GM23338 (cell line): Measurements from ENCODE around the gene ARL13B. TPM values are rescaled to one million over a fixed set of nuclear protein-coding genes. Genes with fewer than 3 reads are reported as not detected.
"Not testable (repeated sequence)": the region's sequence is repeated elsewhere in the genome, so short reads cannot be mapped to it uniquely, and the experiment has no call there.

Experiments used
- ATAC-seq: fragments of 200-7000 bp; cut with Tn5 transposase; 3 replicates; pipeline ENCODE4 v1.9.1; 2020
- DNase-seq: peaks from one replicate; pipeline ENCODE4 v3.0.0-alpha.2; 2015; ENCODE audit warnings: low spot score
- H2AFZ ChIP-seq: fragments of 200-600 bp; sonication (generic); 2 replicates; pipeline ENCODE4 v1.8.0; 2016; ENCODE audit warnings: antibody characterized with exemption, mild to moderate bottlenecking, moderate library complexity
- H3F3A ChIP-seq: fragments of 200-600 bp; sonication (generic); replicated peaks from 2 replicates; pipeline ENCODE4 v1.8.0; 2017; ENCODE audit warnings: antibody characterized with exemption, mixed run types, low read depth
- H3K27ac ChIP-seq: fragments of 200-600 bp; sonication (generic); 2 replicates; pipeline ENCODE4 v1.6.1; 2016; ENCODE audit warnings: low read depth
- H3K27me3 ChIP-seq: fragments of 200-600 bp; sonication (generic); 2 replicates; pipeline ENCODE4 v1.8.0; 2016; ENCODE audit warnings: mild to moderate bottlenecking, mixed run types, moderate library complexity; ENCODE audit not compliant: insufficient read depth
- H3K36me3 ChIP-seq: fragments of 200-600 bp; sonication (generic); 2 replicates; pipeline ENCODE4 v1.8.0; 2016; ENCODE audit warnings: mild to moderate bottlenecking; ENCODE audit not compliant: insufficient read depth
- H3K4me1 ChIP-seq: fragments of 200-600 bp; sonication (generic); 2 replicates; pipeline ENCODE4 v1.8.0; 2016; ENCODE audit warnings: mild to moderate bottlenecking, moderate library complexity; ENCODE audit not compliant: insufficient read depth
- H3K4me2 ChIP-seq: fragments of 200-600 bp; sonication (generic); 2 replicates; pipeline ENCODE4 v1.7.1; 2017; ENCODE audit warnings: mixed run types
- H3K4me3 ChIP-seq: fragments of 200-600 bp; sonication (generic); 2 replicates; pipeline ENCODE4 v1.6.1; 2016; ENCODE audit warnings: mixed run types
- H3K79me2 ChIP-seq: fragments of 200-600 bp; sonication (generic); replicated peaks from 2 replicates; pipeline ENCODE4 v1.8.0; 2017; ENCODE audit warnings: mild to moderate bottlenecking; ENCODE audit not compliant: insufficient read depth
- H3K9me2 ChIP-seq: fragments of 200-600 bp; sonication (generic); 2 replicates; pipeline ENCODE4 v1.8.0; 2017; ENCODE audit not compliant: insufficient read depth
- H4K20me1 ChIP-seq: fragments of 200-600 bp; sonication (generic); replicated peaks from 2 replicates; pipeline ENCODE4 v1.8.0; 2017; ENCODE audit warnings: mild to moderate bottlenecking; ENCODE audit not compliant: insufficient read depth
- H3K27ac Mint-ChIP-seq: 2 replicates; pipeline ENCODE4 v1.8.0; 2020; ENCODE audit warnings: inconsistent platforms, mild to moderate bottlenecking, moderate library complexity, mixed read lengths
- H3K27me3 Mint-ChIP-seq: 3 replicates; pipeline ENCODE4 v1.8.0; 2022; ENCODE audit warnings: low read depth, mild to moderate bottlenecking, moderate library complexity, mixed read lengths, inconsistent platforms; ENCODE audit not compliant: insufficient read depth, poor library complexity
- H3K36me3 Mint-ChIP-seq: 3 replicates; pipeline ENCODE4 v1.8.0; 2021; ENCODE audit warnings: low read depth, mild to moderate bottlenecking, inconsistent platforms, moderate library complexity, mixed read lengths
- H3K4me1 Mint-ChIP-seq: 3 replicates; pipeline ENCODE4 v1.8.0; 2020; ENCODE audit warnings: mild to moderate bottlenecking, inconsistent platforms, mixed read lengths
- H3K4me3 Mint-ChIP-seq: 3 replicates; pipeline ENCODE4 v1.8.0; 2021; ENCODE audit warnings: moderate library complexity, mild to moderate bottlenecking, inconsistent platforms, mixed read lengths
- H3K9me3 Mint-ChIP-seq: 3 replicates; pipeline ENCODE4 v1.8.0; 2020; ENCODE audit warnings: moderate library complexity, mild to moderate bottlenecking, inconsistent platforms, mixed read lengths
- CREB1 ChIP-seq: fragments of 250-450 bp; sonication (Bioruptor Pico); IDR thresholded peaks from 2 replicates; pipeline ENCODE4 v1.5.0; 2020; ENCODE audit warnings: low read depth, mild to moderate bottlenecking, moderate library complexity
- JUNB ChIP-seq: IDR thresholded peaks from one replicate; pipeline ENCODE4 v1.6.1; 2016; ENCODE audit warnings: antibody characterized with exemption; ENCODE audit not compliant: unreplicated experiment
- NANOG ChIP-seq: IDR thresholded peaks from 2 replicates; pipeline ENCODE4 v1.6.1; 2016; ENCODE audit warnings: antibody characterized with exemption, borderline replicate concordance
- STAT1 ChIP-seq: IDR thresholded peaks from one replicate; pipeline ENCODE4 v1.6.1; 2016; ENCODE audit warnings: antibody characterized with exemption; ENCODE audit not compliant: unreplicated experiment
- ZNF331 ChIP-seq: fragments of 250-450 bp; sonication (Bioruptor Pico); IDR thresholded peaks from 2 replicates; pipeline ENCODE4 v1.5.0; 2020; ENCODE audit warnings: low read depth, mild to moderate bottlenecking, moderate library complexity
- polyA plus RNA-seq: library from polyadenylated mRNA; unstranded; fragments of >200 nt; fragmentation: Nextera tagmentation; extraction: Ambion mirVana; gene quantifications from 2 replicates; pipeline ENCODE4 v1.2.1, GENCODE V29; 2016
- total RNA-seq: library from RNA; depleted of rRNA; stranded (reverse); fragments of >200 nt; shearing (Covaris generic); gene quantifications from 2 replicates; pipeline ENCODE4 v1.2.3, GENCODE V29; 2014
- TF ChIP-seq, protein P1 (sequence below): IDR thresholded peaks from one replicate; pipeline ENCODE4 v1.6.1; 2018; ENCODE audit warnings: antibody characterized with exemption; ENCODE audit not compliant: unreplicated experiment
- TF ChIP-seq, protein P2 (sequence below), 2 experiments: fragments of 200-600 bp in 1 of 2; sonication (generic) in 1 of 2; conservative IDR thresholded peaks; 2 replicates each; pipeline versions ENCODE4 v1.5.1 to v1.6.1; 2016 to 2017; ENCODE audit warnings: antibody characterized with exemption in 2 of 2, low read depth in 2 of 2, mild to moderate bottlenecking in 2 of 2, moderate library complexity in 1 of 2

ARL13B gene
- total and polyA plus RNA-seq, 2 experiments from 2014 or later = 7.9 to 17.1 TPM

DNA sequence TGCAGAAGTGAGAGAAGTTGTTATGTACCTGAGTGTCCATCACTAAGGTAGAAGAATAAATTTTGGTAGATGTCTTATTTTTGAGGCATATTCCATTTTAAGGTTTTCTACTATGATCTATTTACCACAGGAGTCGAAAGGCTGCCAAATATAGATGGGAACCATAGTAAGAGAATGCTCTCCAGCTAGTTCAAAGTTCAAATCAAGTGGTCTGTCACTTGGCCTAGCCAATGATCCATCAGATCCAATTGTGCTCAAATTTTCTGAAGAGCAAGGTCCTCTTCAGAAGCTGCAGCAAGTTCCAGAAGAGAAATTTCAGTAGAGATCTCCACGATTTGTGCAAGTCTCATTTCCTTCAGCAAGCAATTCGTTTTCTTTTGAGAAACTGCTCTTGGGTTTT is 17.2 kb upstream of the ARL13B start (continued):
- TF ChIP-seq, protein P1, sequence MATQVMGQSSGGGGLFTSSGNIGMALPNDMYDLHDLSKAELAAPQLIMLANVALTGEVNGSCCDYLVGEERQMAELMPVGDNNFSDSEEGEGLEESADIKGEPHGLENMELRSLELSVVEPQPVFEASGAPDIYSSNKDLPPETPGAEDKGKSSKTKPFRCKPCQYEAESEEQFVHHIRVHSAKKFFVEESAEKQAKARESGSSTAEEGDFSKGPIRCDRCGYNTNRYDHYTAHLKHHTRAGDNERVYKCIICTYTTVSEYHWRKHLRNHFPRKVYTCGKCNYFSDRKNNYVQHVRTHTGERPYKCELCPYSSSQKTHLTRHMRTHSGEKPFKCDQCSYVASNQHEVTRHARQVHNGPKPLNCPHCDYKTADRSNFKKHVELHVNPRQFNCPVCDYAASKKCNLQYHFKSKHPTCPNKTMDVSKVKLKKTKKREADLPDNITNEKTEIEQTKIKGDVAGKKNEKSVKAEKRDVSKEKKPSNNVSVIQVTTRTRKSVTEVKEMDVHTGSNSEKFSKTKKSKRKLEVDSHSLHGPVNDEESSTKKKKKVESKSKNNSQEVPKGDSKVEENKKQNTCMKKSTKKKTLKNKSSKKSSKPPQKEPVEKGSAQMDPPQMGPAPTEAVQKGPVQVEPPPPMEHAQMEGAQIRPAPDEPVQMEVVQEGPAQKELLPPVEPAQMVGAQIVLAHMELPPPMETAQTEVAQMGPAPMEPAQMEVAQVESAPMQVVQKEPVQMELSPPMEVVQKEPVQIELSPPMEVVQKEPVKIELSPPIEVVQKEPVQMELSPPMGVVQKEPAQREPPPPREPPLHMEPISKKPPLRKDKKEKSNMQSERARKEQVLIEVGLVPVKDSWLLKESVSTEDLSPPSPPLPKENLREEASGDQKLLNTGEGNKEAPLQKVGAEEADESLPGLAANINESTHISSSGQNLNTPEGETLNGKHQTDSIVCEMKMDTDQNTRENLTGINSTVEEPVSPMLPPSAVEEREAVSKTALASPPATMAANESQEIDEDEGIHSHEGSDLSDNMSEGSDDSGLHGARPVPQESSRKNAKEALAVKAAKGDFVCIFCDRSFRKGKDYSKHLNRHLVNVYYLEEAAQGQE = no peak
- no peak for TF ChIP-seq ZNF331 (CRISPR knock-in tag)
- TF ChIP-seq NANOG = no peak
- no peak for TF ChIP-seq STAT1
- TF ChIP-seq JUNB = no peak

DNA sequence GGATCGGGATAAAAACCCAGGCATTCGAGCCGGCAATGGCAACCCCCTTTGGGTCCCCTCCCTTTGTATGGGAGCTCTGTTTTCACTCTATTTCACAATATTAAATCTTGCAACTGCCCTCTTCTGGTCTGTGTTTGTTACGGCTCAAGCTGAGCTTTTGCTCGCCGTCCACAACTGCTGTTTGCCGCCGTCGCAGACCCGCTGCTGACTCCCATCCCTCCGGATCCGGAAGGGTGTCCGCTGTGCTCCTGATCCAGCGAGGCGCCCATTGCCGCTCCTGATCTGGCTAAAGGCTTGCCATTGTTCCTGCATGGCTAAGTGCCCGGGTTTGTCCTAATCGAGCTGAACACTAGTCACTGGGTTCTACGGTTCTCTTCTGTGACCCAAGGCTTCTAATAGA is 14.8 kb upstream of the ARL13B start:
- H3K9me3 Mint-ChIP-seq = peaks cover 68% of the 10 kb centered on the region
- not testable (repeated sequence) for H3K4me3 ChIP-seq, H3K4me1 Mint-ChIP-seq, H3K27me3 Mint-ChIP-seq, H3F3A ChIP-seq, ATAC-seq, H3K4me3 Mint-ChIP-seq, H4K20me1 ChIP-seq, H3K4me2 ChIP-seq, H3K4me1 ChIP-seq, H3K36me3 ChIP-seq, H3K27ac Mint-ChIP-seq, H3K9me2 ChIP-seq, H3K79me2 ChIP-seq, H3K27ac ChIP-seq, H3K27me3 ChIP-seq
- DNase-seq = peak; percentile 24
- peak overlapping the region; percentile 43; the same call in 1 of the 2 replicates for H2AFZ ChIP-seq
- TF ChIP-seq, protein P2, sequence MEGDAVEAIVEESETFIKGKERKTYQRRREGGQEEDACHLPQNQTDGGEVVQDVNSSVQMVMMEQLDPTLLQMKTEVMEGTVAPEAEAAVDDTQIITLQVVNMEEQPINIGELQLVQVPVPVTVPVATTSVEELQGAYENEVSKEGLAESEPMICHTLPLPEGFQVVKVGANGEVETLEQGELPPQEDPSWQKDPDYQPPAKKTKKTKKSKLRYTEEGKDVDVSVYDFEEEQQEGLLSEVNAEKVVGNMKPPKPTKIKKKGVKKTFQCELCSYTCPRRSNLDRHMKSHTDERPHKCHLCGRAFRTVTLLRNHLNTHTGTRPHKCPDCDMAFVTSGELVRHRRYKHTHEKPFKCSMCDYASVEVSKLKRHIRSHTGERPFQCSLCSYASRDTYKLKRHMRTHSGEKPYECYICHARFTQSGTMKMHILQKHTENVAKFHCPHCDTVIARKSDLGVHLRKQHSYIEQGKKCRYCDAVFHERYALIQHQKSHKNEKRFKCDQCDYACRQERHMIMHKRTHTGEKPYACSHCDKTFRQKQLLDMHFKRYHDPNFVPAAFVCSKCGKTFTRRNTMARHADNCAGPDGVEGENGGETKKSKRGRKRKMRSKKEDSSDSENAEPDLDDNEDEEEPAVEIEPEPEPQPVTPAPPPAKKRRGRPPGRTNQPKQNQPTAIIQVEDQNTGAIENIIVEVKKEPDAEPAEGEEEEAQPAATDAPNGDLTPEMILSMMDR (conservative IDR thresholded peaks at IDR 0.05; ENCODE audit: low read depth in 2 of 2) = 0 out of 4 replicates have a peak, but pooled peaks of 1 of the 2 experiments have one; percentile 8
- peaks cover 11% of the 10 kb centered on the region; the same call in 2 of the 3 replicates for H3K36me3 Mint-ChIP-seq

DNA sequence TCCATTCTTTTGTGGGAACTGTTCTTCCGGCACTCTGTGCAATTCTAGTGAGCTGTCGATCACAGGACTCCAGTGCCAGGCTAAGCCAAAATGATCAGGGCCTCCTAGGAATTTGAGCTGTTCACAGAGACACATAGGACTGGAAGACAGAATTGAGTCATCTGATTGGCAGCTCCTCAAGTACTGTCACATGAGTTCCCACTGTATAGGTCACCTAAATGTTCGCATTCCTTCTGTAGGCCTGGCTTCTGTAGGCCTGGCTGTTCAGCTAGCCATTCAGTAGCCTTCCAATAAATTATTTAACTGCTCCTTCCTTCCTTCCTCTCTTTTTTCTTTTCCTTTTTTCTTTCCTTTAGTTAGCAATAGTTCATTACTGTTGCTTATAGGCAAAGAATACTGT is 10.5 kb upstream of the ARL13B start:
- H3K27ac Mint-ChIP-seq = no peak overlapping the region
- peaks cover 30% of the 10 kb centered on the region for H3K9me3 Mint-ChIP-seq
- no peak overlapping the region for H3K27ac ChIP-seq
- H3K4me2 ChIP-seq = no peak overlapping the region
- no peak overlapping the region for H3K4me3 Mint-ChIP-seq
- no peak overlapping the region for H3K4me3 ChIP-seq
- 0 out of 2 replicates have a peak, but pooled peaks cover 8% of the 10 kb centered on the region for H3F3A ChIP-seq
- H3K36me3 Mint-ChIP-seq = peaks cover 5% of the 10 kb centered on the region; the same call in 1 of the 3 replicates
- TF ChIP-seq CREB1 (CRISPR knock-in tag) = no peak
- no peaks in the 10 kb centered on the region for H3K9me2 ChIP-seq
- peaks cover 6% of the 10 kb centered on the region for H3K4me1 Mint-ChIP-seq
- peaks cover 6% of the 10 kb centered on the region for H3K4me1 ChIP-seq
- H3K27me3 Mint-ChIP-seq = peaks cover 18% of the 10 kb centered on the region
- H3K27me3 ChIP-seq = peaks cover 25% of the 10 kb centered on the region
- no peak overlapping the region for H2AFZ ChIP-seq
- no peaks in the 10 kb centered on the region for H4K20me1 ChIP-seq
- H3K79me2 ChIP-seq = no peaks in the 10 kb centered on the region
- no peak for ATAC-seq
- DNase-seq = no peak
- no peaks in the 10 kb centered on the region for H3K36me3 ChIP-seq
